SU-DHL-6 (cell line): ENCODE results near the gene TMEM248.

ENCODE experiments used
- EZH2phosphoT487 ChIP-seq: fragments of 200-600 bp; sonication (generic), shearing (Covaris generic); conservative IDR thresholded peaks from 2 replicates; pipeline ENCODE4 v1.6.1; 2018; ENCODE audit warnings: mild to moderate bottlenecking, antibody characterized with exemption, low read length, moderate library complexity, mixed read lengths
- TF ChIP-seq, protein P1 (sequence below): fragments of 200-600 bp; sonication (generic); IDR thresholded peaks from one replicate; pipeline ENCODE4 v1.5.1; 2017; ENCODE audit warnings: antibody characterized with exemption, mild to moderate bottlenecking, low read length, moderate library complexity; ENCODE audit not compliant: insufficient read depth, poor library complexity, severe bottlenecking

DNA sequence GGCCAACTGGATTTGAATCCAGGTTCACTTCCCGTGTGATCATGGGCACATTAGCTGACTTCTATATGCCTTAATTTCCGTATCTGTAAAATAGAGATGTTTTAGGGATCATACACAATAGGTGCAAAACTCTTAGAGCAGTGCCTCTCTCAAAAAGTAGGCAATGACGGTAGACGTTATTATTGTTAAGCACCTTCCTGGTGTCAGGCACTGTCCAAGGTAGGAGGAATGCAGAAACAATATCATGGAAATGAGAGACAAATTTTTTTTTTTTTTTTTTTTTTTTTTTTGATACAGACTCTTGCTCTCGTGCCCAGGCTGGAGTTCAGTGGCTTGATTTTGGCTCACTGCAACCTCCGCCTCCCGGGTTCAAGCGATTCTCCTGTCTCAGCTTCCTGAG lies 8.1 kb downstream of the TMEM248 start:
- TF ChIP-seq EZH2phosphoT487: no peak
- TF ChIP-seq, protein P1, sequence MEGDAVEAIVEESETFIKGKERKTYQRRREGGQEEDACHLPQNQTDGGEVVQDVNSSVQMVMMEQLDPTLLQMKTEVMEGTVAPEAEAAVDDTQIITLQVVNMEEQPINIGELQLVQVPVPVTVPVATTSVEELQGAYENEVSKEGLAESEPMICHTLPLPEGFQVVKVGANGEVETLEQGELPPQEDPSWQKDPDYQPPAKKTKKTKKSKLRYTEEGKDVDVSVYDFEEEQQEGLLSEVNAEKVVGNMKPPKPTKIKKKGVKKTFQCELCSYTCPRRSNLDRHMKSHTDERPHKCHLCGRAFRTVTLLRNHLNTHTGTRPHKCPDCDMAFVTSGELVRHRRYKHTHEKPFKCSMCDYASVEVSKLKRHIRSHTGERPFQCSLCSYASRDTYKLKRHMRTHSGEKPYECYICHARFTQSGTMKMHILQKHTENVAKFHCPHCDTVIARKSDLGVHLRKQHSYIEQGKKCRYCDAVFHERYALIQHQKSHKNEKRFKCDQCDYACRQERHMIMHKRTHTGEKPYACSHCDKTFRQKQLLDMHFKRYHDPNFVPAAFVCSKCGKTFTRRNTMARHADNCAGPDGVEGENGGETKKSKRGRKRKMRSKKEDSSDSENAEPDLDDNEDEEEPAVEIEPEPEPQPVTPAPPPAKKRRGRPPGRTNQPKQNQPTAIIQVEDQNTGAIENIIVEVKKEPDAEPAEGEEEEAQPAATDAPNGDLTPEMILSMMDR: no peak
